ENCODE data around the gene ENPP1.

ENPP1 gene

GRCh38 chr6:131807644-131808459, at the start of gene ENPP1:
TSS of gene ENPP1 (plus strand) at chr6:131808020. CDS start at chr6:131808036, 16 bp downstream.
- Mint-ChIP-seq H3K36me3 (ENCODE audit: low read depth) (no peaks in the 10 kb centered on the region), H3K4me3 (peak within 1 kb of the TSS; percentile 90 to 95 (median 91)), H3K27ac (peak within 1 kb of the TSS in 2 of 3 experiments; percentile 42 to 93), H3K4me1 (peaks cover 7% of the 10 kb centered on the region), H3K27me3 (ENCODE audit: low read depth) (peaks cover 18% of the 10 kb centered on the region), H3K9me3 (peaks cover 7% of the 10 kb centered on the region)
- no peak for TF ChIP-seq CTCF (IDR thresholded peaks at IDR 0.05; ENCODE audit: unreplicated experiment in 3 of 3)

GRCh38 chr6:131758920-131759319, 48.9 kb upstream of the ENPP1 start:
- TF ChIP-seq CTCF (IDR thresholded peaks at IDR 0.05; ENCODE audit: unreplicated experiment in 3 of 3) = no peak
- H3K4me3 Mint-ChIP-seq = no peak overlapping the region
- H3K36me3 Mint-ChIP-seq (ENCODE audit: low read depth) = no peaks in the 10 kb centered on the region
- no peaks in the 10 kb centered on the region for H3K9me3 Mint-ChIP-seq
- peaks cover 4% of the 10 kb centered on the region for H3K4me1 Mint-ChIP-seq
- no peak overlapping the region for H3K27ac Mint-ChIP-seq
- H3K27me3 Mint-ChIP-seq (ENCODE audit: low read depth) = no peaks in the 10 kb centered on the region

- H3K27ac Mint-ChIP-seq = no peak overlapping the region
- H3K36me3 Mint-ChIP-seq (ENCODE audit: low read depth) = no peaks in the 10 kb centered on the region
- no peaks in the 10 kb centered on the region for H3K9me3 Mint-ChIP-seq
- no peak for TF ChIP-seq CTCF (IDR thresholded peaks at IDR 0.05; ENCODE audit: unreplicated experiment in 3 of 3)
- H3K4me3 Mint-ChIP-seq = no peak overlapping the region
- H3K27me3 Mint-ChIP-seq (ENCODE audit: low read depth) = no peaks in the 10 kb centered on the region
- peaks cover 4% of the 10 kb centered on the region for H3K4me1 Mint-ChIP-seq
Observed at GRCh38 chr6:131761060-131761761, 46.6 kb upstream of the ENPP1 start.

- no peaks in the 10 kb centered on the region for H3K9me3 Mint-ChIP-seq
- no peak overlapping the region for H3K27ac Mint-ChIP-seq
- TF ChIP-seq CTCF (IDR thresholded peaks at IDR 0.05; ENCODE audit: unreplicated experiment in 3 of 3) = no peak
- peaks cover 4% of the 10 kb centered on the region for H3K4me1 Mint-ChIP-seq
- no peaks in the 10 kb centered on the region for H3K36me3 Mint-ChIP-seq (ENCODE audit: low read depth)
- no peak overlapping the region for H3K4me3 Mint-ChIP-seq
- no peaks in the 10 kb centered on the region for H3K27me3 Mint-ChIP-seq (ENCODE audit: low read depth)
Observed at GRCh38 chr6:131761762-131762067, 46.1 kb upstream of the ENPP1 start.

GRCh38 chr6:131762984-131763383, 44.8 kb upstream of the ENPP1 start:
- no peaks in the 10 kb centered on the region for H3K9me3 Mint-ChIP-seq

More at GRCh38 chr6:131762984-131763383, 44.8 kb upstream of the ENPP1 start:
- no peak overlapping the region for H3K4me3 Mint-ChIP-seq
- no peak overlapping the region for H3K27ac Mint-ChIP-seq
- peaks cover 4% of the 10 kb centered on the region for H3K4me1 Mint-ChIP-seq
- no peaks in the 10 kb centered on the region for H3K36me3 Mint-ChIP-seq (ENCODE audit: low read depth)
- no peak for TF ChIP-seq CTCF (IDR thresholded peaks at IDR 0.05; ENCODE audit: unreplicated experiment in 3 of 3)
- H3K27me3 Mint-ChIP-seq (ENCODE audit: low read depth) = no peaks in the 10 kb centered on the region
